NT2/D1 (cell line): Measurements from ENCODE around the gene FLRT1.
A peak's percentile ranks its signal among the peaks of the same experiment; 100 is the strongest.

Experiments used
- DNase-seq: peaks from one replicate; pipeline ENCODE4 v3.0.0-alpha.2; 2011; ENCODE audit warnings: low read depth, low spot score
- H3K27me3 ChIP-seq: 2 replicates; pipeline ENCODE4 v1.6.0; 2011; ENCODE audit warnings: mild to moderate bottlenecking; ENCODE audit not compliant: insufficient read length, insufficient read depth
- H3K36me3 ChIP-seq: 2 replicates; pipeline ENCODE4 v1.6.1; 2011; ENCODE audit warnings: mild to moderate bottlenecking, low read length, mixed read lengths; ENCODE audit not compliant: insufficient read depth, insufficient read length
- H3K4me1 ChIP-seq: 2 replicates; pipeline ENCODE4 v1.5.1; 2011; ENCODE audit not compliant: insufficient read depth, insufficient read length
- H3K4me3 ChIP-seq: 2 replicates; pipeline ENCODE4 v1.5.1; 2011; ENCODE audit warnings: low read depth; ENCODE audit not compliant: insufficient read length
- H3K9ac ChIP-seq: 2 replicates; pipeline ENCODE4 v1.6.0; 2011; ENCODE audit warnings: low read depth; ENCODE audit not compliant: insufficient read length
- H3K9me3 ChIP-seq: 2 replicates; pipeline ENCODE4 v1.5.1; 2011; ENCODE audit warnings: mild to moderate bottlenecking, low read length; ENCODE audit not compliant: insufficient read depth
- SUZ12 ChIP-seq: IDR thresholded peaks from 2 replicates; pipeline ENCODE4 v1.6.1; 2011; ENCODE audit not compliant: insufficient read length, insufficient read depth; ENCODE audit errors: extremely low read depth
- YY1 ChIP-seq: IDR thresholded peaks from 2 replicates; pipeline ENCODE4 v1.6.1; 2011; ENCODE audit not compliant: insufficient read length, insufficient read depth
- ZNF274 ChIP-seq: IDR thresholded peaks from 2 replicates; pipeline ENCODE4 v1.6.1; 2011; ENCODE audit warnings: mild to moderate bottlenecking, low read depth, low read length

The FLRT1 gene

DNA sequence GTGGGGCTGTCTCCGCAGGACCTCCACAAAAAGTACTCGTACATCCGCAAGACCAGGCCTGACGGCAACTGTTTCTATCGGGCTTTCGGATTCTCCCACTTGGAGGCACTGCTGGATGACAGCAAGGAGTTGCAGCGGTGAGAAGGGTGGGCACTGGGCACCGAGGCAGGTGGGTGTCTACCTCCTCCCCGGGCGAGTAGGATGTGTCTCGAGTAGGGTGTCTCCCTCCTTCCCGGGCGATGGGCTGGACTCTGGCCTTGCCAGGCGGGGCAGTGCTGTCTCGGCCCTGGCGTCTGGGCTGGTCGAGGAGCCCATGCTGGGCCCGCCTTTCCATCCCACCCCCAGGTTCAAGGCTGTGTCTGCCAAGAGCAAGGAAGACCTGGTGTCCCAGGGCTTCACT lies 39.2 kb upstream of the FLRT1 start:
- TF ChIP-seq SUZ12 = no peak
- no peak for TF ChIP-seq ZNF274
- no peak for TF ChIP-seq YY1
- Histone ChIP-seq H3K9me3 (no peaks in the 10 kb centered on the region), H3K4me1 (peaks cover 23% of the 10 kb centered on the region), H3K9ac (no peak overlapping the region), H3K36me3 (peaks cover 60% of the 10 kb centered on the region), H3K27me3 (peaks cover 9% of the 10 kb centered on the region), H3K4me3 (no peak overlapping the region)
- no peak for DNase-seq

DNA sequence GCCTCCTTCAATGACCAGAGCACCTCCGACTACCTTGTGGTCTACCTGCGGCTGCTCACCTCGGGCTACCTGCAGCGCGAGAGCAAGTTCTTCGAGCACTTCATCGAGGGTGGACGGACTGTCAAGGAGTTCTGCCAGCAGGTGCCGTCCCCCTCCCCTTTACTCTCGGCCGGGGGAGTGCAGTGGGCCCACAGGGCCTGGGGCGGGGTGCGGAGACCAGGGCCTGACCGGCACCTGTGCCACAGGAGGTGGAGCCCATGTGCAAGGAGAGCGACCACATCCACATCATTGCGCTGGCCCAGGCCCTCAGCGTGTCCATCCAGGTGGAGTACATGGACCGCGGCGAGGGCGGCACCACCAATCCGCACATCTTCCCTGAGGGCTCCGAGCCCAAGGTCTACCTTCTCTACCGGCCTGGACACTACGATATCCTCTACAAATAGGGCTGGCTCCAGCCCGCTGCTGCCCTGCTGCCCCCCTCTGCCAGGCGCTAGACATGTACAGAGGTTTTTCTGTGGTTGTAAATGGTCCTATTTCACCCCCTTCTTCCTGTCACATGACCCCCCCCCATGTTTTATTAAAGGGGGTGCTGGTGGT lies 38.5 kb upstream of the FLRT1 start:
- Histone ChIP-seq H3K9me3 (no peaks in the 10 kb centered on the region), H3K4me1 (peaks cover 23% of the 10 kb centered on the region), H3K36me3 (peaks cover 53% of the 10 kb centered on the region), H3K4me3 (no peak overlapping the region), H3K9ac (peak overlapping the region; percentile 80), H3K27me3 (peaks cover 10% of the 10 kb centered on the region)
- DNase-seq = no peak
- TF ChIP-seq ZNF274 (no peak), SUZ12 (no peak), YY1 (no peak)

DNA sequence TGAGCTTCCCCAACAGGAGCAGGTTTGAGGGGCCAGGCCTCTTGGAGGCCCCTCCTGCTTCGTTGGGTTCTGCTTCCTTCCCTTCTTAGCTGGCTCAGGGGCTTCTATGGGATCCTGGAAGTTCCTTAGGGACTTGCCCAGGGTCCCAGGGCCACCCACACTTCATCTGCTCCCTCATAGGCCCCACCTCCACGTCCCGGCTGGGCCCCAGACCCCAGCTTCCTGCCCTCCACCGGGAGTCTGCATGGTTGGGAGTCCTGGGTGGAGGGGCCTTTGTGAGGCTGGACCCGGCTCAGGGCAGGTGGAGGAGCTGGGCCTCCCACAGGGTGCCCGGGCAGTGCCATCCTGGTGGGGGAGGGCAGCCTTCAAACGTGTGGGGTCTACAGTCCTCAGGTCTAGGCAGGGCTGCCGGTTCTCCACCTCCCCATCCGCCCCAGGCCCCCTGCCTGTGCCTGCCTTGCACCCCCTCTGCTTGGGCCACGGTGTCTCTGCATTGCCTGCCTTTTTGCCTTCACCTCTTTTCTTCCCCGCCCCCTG lies 37.9 kb upstream of the FLRT1 start:
- no peak for TF ChIP-seq SUZ12
- TF ChIP-seq YY1 = no peak
- TF ChIP-seq ZNF274 = no peak
- peaks cover 27% of the 10 kb centered on the region for H3K4me1 ChIP-seq
- peak overlapping the region; percentile 49 for H3K4me3 ChIP-seq
- DNase-seq = no peak
- peak overlapping the region; percentile 80 for H3K9ac ChIP-seq
- H3K36me3 ChIP-seq = peaks cover 49% of the 10 kb centered on the region
- H3K27me3 ChIP-seq = peaks cover 10% of the 10 kb centered on the region
- no peaks in the 10 kb centered on the region for H3K9me3 ChIP-seq

DNA sequence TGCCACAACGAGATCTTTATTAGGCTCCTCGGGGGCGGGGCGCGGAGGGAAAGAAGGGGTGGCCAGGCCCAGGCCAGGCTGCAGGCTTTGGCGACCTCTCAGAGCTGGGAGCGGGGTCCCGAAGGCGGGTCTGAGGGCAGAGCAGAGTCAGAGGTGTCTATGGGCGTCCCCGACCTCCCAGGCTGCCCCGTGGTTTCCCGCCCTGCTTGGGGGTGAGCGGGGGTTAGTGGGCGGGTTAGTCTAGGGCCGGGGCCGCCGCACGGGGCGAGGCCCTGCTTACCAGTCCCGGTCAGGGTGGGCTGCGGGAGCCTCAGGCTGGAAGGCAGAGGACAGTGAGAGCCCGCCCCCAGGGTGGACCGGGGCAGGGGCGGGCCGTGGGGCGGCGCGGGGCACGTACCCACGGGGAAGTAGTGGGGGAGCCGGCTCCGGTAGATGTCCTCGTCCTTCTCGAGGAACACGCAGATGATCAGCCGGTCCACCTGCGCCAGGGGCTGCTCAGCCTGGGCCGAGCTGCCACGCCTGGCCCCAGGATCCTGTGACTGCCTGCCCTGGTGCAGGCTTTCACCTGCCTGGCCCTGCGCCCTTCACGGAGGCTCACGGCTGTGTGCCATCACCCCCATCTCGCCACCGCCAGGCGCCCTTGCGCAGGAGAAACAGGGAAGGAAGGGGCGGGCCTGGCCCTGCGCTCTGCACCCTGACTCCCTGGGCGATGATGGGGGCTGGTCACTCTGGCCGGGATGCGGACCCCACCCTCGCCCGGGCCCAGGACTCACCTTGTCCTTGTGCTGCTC lies 37.0 kb upstream of the FLRT1 start:
- peaks cover 27% of the 10 kb centered on the region for H3K4me1 ChIP-seq
- peak overlapping the region; percentile 49 for H3K4me3 ChIP-seq
- no peak for TF ChIP-seq YY1
- peak overlapping the region; percentile 80 for H3K9ac ChIP-seq
- H3K27me3 ChIP-seq = peaks cover 10% of the 10 kb centered on the region
- H3K36me3 ChIP-seq = peaks cover 42% of the 10 kb centered on the region
- no peaks in the 10 kb centered on the region for H3K9me3 ChIP-seq
- no peak for DNase-seq

- peaks cover 36% of the 10 kb centered on the region for H3K36me3 ChIP-seq
- peak overlapping the region; percentile 49 for H3K4me3 ChIP-seq
- no peak for TF ChIP-seq YY1
- no peak for TF ChIP-seq SUZ12
- TF ChIP-seq ZNF274 = no peak
Measured at GRCh38 chr11:63999349-64000025, 36.2 kb upstream of the FLRT1 start.

GRCh38 chr11:64000026-64000739 lies 35.5 kb upstream of the FLRT1 start:
- Histone ChIP-seq H3K27me3 (peaks cover 11% of the 10 kb centered on the region), H3K4me3 (peak overlapping the region; percentile 30), H3K9me3 (no peaks in the 10 kb centered on the region), H3K4me1 (peaks cover 29% of the 10 kb centered on the region), H3K36me3 (peaks cover 29% of the 10 kb centered on the region), H3K9ac (peak overlapping the region; percentile 76)
- TF ChIP-seq ZNF274 = no peak
- no peak for TF ChIP-seq YY1
- no peak for TF ChIP-seq SUZ12
- peak; percentile 76 for DNase-seq

More at GRCh38 chr11:63999349-64000025, 36.2 kb upstream of the FLRT1 start:
- Histone ChIP-seq H3K4me1 (peaks cover 29% of the 10 kb centered on the region), H3K9ac (peak overlapping the region; percentile 80), H3K27me3 (peaks cover 10% of the 10 kb centered on the region), H3K9me3 (no peaks in the 10 kb centered on the region)
- DNase-seq = peak; percentile 61
